ENCODE results near the gene IRS2.

GRCh38 chr13:109768176-109768575 lies 18.2 kb downstream of the IRS2 start:
- TF ChIP-seq EGR1 (IDR thresholded peaks at IDR 0.05; ENCODE audit: low read depth in 2 of 2), result no peak
- TF ChIP-seq FOXA1 (IDR thresholded peaks at IDR 0.05), result no peak
- TF ChIP-seq TAF1 (conservative IDR thresholded peaks at IDR 0.05), result no peak
- TF ChIP-seq GABPA (IDR thresholded peaks at IDR 0.05 in 1 of 2, conservative IDR thresholded peaks at IDR 0.05 in 1 of 2), result no peak
- no peak for TF ChIP-seq RXRA (IDR thresholded peaks at IDR 0.05)
- TF ChIP-seq, protein P1, sequence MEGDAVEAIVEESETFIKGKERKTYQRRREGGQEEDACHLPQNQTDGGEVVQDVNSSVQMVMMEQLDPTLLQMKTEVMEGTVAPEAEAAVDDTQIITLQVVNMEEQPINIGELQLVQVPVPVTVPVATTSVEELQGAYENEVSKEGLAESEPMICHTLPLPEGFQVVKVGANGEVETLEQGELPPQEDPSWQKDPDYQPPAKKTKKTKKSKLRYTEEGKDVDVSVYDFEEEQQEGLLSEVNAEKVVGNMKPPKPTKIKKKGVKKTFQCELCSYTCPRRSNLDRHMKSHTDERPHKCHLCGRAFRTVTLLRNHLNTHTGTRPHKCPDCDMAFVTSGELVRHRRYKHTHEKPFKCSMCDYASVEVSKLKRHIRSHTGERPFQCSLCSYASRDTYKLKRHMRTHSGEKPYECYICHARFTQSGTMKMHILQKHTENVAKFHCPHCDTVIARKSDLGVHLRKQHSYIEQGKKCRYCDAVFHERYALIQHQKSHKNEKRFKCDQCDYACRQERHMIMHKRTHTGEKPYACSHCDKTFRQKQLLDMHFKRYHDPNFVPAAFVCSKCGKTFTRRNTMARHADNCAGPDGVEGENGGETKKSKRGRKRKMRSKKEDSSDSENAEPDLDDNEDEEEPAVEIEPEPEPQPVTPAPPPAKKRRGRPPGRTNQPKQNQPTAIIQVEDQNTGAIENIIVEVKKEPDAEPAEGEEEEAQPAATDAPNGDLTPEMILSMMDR (IDR thresholded peaks at IDR 0.05; ENCODE audit: low read depth, low read length, missing input control), result no peak
